HK-2 (cell line): Measurements from ENCODE around the gene SLMAP.

Experiments used
- DNase-seq: peaks from one replicate; pipeline ENCODE4 v3.0.0-alpha.2; 2018; ENCODE audit not compliant: unreplicated experiment

Gene SLMAP

GRCh38 chr3:57755741-57756527 is at the start of gene SLMAP:
TSS of gene SLMAP (plus strand) at chr3:57756309. CDS start at chr3:57757652, 1,343 bp downstream.
- DNase-seq: peak; percentile 90

GRCh38 chr3:57706462-57706861 is 49.6 kb upstream of the SLMAP start:
- DNase-seq: no peak

GRCh38 chr3:57709031-57709430 is 47.1 kb upstream of the SLMAP start:
- no peak for DNase-seq

GRCh38 chr3:57709559-57709958 is 46.5 kb upstream of the SLMAP start:
- DNase-seq: no peak

DNA sequence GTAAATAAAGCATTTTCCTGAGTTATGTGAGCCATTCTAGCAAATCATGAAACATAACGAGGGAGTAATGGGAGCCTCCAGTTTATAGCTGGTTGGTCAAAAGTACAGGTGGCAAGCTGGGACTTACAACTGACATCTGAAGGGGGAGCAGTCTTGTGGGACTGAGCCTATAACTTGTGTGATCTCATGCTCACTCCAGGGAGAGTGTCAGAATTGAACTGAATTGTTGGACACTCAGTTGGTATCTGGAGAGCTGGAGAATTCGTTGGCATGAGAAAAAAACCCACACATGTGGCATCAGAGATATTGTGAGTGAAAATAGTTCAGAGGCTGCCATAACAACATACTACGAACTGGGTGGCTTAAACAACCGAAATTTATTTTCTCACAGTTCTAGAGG is 40.4 kb upstream of the SLMAP start:
- no peak for DNase-seq

- no peak for DNase-seq
Observed at GRCh38 chr3:57717205-57717868, 38.8 kb upstream of the SLMAP start.

DNA sequence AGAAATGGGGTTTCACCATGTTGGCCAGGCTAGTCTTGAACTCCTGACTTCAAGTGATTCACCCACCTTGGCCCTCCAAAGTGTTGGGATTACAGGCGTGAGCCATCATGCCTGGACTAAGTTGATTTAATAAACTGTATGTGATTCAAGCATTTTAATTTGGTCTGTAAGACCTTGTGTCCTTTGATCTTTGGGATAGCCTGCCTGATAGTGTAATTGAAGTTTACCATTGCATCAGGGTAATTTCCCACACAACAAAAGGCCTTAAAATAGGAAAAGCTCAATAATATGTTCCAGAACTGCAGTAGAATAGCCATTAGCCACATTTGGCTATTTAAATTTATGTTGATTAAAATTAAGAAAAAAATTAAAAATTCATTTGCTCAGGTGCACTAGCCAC is 38.0 kb upstream of the SLMAP start:
- no peak for DNase-seq

- no peak for DNase-seq
Observed at GRCh38 chr3:57726397-57726796, 29.7 kb upstream of the SLMAP start.

GRCh38 chr3:57727106-57727505 is 29.0 kb upstream of the SLMAP start:
- no peak for DNase-seq

DNA sequence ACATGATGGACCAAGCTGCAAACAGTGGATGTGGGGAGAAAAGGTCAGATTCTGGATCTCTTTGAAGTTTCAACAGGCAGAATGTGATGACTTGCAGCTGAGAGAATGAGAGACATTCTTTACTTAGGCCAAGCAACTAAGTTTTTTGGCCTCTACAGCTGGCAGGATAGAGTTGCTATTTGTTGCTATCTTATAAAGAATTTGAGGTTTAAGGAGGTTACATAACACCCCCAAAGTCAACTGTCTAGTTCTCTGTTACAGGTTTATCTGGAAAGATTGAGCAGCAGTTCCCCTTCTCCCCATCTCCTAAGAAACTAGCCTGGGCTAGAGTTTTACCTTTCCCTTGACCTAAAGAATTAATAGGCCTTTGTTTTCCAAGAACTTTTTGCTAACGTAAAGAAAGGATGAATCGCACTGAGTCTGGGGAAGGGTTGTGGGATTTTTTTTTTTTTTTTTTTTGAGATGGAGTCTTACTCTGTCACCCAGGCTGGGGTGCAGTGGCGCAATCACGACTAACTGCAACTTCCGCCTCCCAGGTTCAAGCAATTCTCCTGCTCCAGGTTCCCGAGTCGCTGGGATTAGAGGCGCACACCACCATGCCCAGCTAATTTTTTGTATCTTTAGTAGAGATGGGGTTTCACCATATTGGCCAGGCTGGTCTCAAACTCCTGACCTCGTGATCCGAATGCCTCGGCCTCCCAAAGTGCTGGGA is 26.6 kb upstream of the SLMAP start:
- no peak for DNase-seq

- DNase-seq: no peak
Observed at GRCh38 chr3:57730682-57731081, 25.4 kb upstream of the SLMAP start.

DNA sequence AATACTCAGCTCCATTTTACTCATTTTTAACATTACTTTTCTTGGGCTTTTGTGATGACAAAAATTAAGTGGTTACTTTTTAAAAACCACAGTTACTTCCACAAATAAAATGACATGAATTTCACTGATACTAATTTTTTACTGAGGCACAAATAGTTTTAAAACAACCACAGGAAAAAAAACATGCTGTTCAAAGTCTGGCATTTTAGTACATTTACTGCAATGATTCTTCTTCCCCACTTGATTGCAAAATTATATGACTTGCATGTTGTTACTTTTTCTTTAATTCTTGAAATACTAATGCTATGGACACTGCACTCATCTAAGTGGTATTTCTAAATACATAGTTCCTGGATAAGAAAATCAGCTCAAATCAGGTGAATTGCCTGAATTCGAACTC is 24.8 kb upstream of the SLMAP start:
- DNase-seq: no peak

GRCh38 chr3:57733790-57734189 is 22.3 kb upstream of the SLMAP start:
- no peak for DNase-seq

DNA sequence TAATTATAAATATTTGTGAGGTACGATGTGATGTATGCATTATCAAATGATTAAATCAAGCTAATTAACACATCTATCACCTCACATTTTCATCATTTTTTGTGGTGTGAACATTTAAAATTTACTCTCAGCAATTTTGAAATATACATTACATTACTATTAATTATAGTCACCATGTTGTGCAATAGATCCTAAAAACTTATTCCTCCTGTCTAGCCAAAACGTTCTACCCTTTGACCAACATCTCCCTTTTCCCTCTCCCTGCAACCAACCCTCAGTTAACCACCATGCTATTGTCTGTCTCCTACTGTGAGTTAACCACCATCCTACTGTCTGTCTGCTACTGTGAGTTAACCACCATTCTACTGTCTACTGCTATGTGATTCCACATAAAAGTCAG is 20.7 kb upstream of the SLMAP start:
- DNase-seq: no peak

DNA sequence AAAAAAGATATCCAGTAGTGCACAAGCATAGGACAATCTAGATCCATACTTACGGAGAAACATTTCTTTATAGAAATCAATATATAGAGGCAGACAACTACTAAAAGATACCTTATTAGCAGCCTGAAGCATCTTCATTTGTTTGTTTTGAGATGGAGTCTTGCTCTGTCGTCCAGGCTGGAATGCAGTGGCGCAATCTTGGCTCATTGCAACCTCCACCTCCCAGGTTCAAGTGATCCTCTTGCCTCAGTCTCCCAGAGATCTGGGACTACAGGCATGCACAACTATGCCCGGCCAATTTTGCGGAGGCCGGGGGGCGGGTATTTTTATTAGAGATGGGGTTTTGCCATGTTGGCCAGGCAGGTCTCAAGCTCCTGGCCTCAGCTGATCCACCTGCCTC is 18.3 kb upstream of the SLMAP start:
- DNase-seq: no peak

GRCh38 chr3:57738391-57738790 is 17.7 kb upstream of the SLMAP start:
- DNase-seq: no peak

DNA sequence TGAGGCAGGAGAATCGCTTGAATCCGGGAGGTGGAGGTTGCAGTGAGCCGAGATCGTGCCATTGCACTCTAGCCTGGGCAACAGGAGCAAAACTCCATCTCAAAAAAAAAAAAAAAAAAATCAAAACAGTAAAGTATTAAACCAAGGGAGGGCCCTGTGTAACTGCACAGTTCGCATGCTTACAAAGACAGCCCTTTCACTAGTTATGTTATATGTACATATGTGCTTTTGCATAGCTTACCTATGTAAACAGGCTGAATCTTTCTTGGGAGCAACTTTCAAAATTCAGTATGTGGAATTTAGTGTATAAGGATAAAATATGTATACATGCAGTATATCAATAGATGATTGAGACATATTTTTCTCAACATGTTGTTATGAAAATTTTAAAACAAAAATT is 16.1 kb upstream of the SLMAP start:
- no peak for DNase-seq

DNA sequence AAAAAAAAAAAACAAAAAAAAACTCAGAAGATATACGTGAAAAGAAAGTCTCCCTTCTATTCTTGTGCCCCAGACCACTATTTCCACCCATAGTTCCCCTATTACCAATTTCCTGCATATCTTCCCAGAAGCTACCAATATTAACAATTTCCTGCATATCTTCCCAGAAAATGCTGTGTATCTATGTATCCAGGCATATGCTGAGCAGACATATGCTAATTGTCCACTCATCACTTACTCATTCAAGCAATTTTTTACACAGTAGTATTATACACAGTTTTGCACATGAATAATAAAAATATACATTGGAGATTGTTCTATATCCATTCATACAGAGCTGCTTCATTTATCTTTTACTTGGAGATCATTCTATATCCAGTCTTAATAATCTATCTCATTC is 12.6 kb upstream of the SLMAP start:
- no peak for DNase-seq

DNA sequence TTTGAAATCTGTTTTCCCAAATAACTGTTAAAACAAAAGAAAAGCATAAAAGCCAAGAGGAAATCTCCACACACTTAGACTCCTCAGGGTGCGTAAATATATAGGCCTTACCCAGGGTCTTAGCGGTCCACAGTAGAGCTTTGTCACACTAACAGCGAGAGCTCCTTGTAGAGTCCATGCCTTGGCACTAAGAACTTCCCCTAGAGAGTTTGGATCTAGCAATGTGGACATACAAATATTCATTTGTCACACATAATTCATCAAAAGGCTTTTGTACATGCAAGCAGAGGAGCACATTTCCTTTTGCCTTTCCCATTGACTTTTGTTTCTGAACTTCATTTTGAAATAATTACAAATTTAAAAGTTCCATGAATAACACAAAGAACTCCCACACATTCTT is 11.0 kb upstream of the SLMAP start:
- no peak for DNase-seq

GRCh38 chr3:57746156-57747010 is 9.7 kb upstream of the SLMAP start:
- DNase-seq: no peak

DNA sequence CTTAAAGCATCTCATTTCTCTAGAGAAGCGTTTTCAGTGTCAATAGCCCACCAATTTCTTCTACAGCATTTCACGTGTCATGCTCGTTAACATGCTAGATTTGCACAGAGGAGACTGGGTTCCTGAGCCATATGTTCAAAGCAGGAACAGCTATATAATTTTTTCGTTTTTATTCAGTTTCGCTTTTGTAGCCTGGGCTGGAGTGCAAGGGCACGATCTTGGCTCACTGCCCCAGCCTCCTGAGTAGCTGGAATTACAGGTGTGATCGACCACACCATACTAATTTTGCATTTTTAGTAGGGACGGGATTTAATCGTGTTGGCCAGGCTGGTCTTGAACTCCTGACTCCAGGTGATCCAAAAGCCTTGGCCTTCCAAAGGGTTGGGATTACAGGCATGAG is 6.6 kb upstream of the SLMAP start:
- no peak for DNase-seq

DNA sequence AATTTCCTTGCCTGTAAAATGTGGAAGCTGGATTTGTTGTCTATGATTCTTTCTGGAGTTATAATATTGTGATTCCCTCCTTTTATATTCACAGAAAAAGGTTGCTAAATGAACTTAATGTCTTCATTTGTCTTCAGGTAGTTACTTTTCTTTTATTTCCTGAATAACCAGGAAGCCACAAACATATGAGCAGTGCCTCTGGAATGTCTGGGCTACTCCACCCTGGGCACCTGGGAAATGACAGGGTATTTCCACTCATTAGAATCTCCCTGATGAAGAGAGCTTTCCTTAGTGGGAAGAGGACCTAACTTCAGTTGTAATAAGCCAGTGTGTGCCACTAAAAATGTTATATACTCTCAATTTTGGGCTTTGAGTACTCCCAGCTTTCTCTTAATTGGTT is 3.8 kb upstream of the SLMAP start:
- DNase-seq: peak; percentile 27
